HepG2 (cell line): ENCODE results near the gene ANK3. TPM values are rescaled to one million over a fixed set of nuclear protein-coding genes. Genes with fewer than 3 reads are reported as not detected.

Source experiments
- ATAC-seq: fragments of 200-7000 bp; cut with Tn5 transposase; 3 replicates; pipeline ENCODE4 v1.9.1; 2020; ENCODE audit warnings: mild to moderate bottlenecking, moderate library complexity
- BruUV-seq: library from RNA; stranded (reverse); fragments of 400-500 nt; replicated peaks from 2 replicates; lab custom pipeline; 2021; lab: Mats Ljungman, UMichigan
- CTCF ChIA-PET: fragments of 300-600 bp; formaldehyde crosslinking; extraction: SDS; loops from one replicate; lab custom pipeline; 2021; ENCODE audit warnings: low total read pairs, inconsistent platforms, low intra/inter-chr PET ratio; lab: Yijun Ruan, JAX
- POLR2A ChIA-PET: fragments of 350-600 bp; sonication (Branson Sonifier 250); formaldehyde crosslinking; loops from one replicate; lab custom pipeline; 2020; ENCODE audit warnings: antibody characterized with exemption, inconsistent platforms; lab: Yijun Ruan, JAX
- DNase-seq: peaks from one replicate; pipeline ENCODE4 v3.0.0-alpha.2; 2015; ENCODE audit warnings: low spot score
- FAIRE-seq: peaks from 3 replicates; lab custom pipeline; 2011; peaks lifted over from hg19 to GRCh38; lab: Jason Lieb, UNC
- H2AFZ ChIP-seq: one replicate; pipeline ENCODE4 v1.6.1; 2011; ENCODE audit warnings: low read length, inconsistent platforms
- H3K27ac ChIP-seq: fragments of 300-600 bp; 3 replicates; pipeline ENCODE4 v1.8.0; 2011; ENCODE audit warnings: mixed run types, mild to moderate bottlenecking, mixed read lengths, low read length, inconsistent platforms; ENCODE audit not compliant: insufficient read depth; ENCODE audit errors: extremely low read length
- H3K27me3 ChIP-seq, 2 experiments: fragments of 200-600 bp in 1 of 2; 2 replicates in 1 of 2; 3 replicates in 1 of 2; pipeline versions ENCODE4 v1.6.0 to v1.8.0; 2011; ENCODE audit warnings: low read length in 2 of 2, mild to moderate bottlenecking in 2 of 2, moderate library complexity in 2 of 2, inconsistent platforms in 1 of 2; ENCODE audit not compliant: insufficient read depth in 2 of 2, control insufficient read depth in 1 of 2
- H3K36me3 ChIP-seq, 2 experiments: fragments of 200-600 bp in 1 of 2; replicated peaks in 1 of 2; 2 replicates in 1 of 2; 3 replicates in 1 of 2; pipeline versions ENCODE4 v1.5.1 to v1.8.0; 2011; ENCODE audit warnings: low read length in 2 of 2, inconsistent platforms in 1 of 2; ENCODE audit not compliant: insufficient read depth in 2 of 2, control insufficient read depth in 1 of 2
- H3K4me1 ChIP-seq: 2 replicates; pipeline ENCODE4 v1.5.1; 2012; ENCODE audit warnings: low read length, inconsistent platforms; ENCODE audit not compliant: insufficient read depth
- H3K4me2 ChIP-seq: 2 replicates; pipeline ENCODE4 v1.6.0; 2011; ENCODE audit warnings: low read depth, low read length, inconsistent platforms
- H3K4me3 ChIP-seq, 3 experiments: fragments of 200-600 bp in 1 of 3; sonication (generic), shearing (Covaris generic) in 1 of 3; replicated peaks in 1 of 3; 2 replicates each; pipeline ENCODE4 v1.5.1; 2011 to 2016; ENCODE audit warnings: low read length in 3 of 3, inconsistent platforms in 2 of 3, low read depth in 2 of 3, mild to moderate bottlenecking in 2 of 3, control low read depth in 1 of 3, mixed read lengths in 1 of 3; ENCODE audit not compliant: insufficient read depth in 1 of 3
- H3K79me2 ChIP-seq: one replicate; pipeline ENCODE4 v1.6.1; 2011; ENCODE audit warnings: low read length, inconsistent platforms; ENCODE audit not compliant: insufficient read depth
- H3K9ac ChIP-seq: 2 replicates; pipeline ENCODE4 v1.6.0; 2011; ENCODE audit warnings: mild to moderate bottlenecking, low read depth, low read length, inconsistent platforms; ENCODE audit not compliant: insufficient read depth
- H3K9me3 ChIP-seq: 2 replicates; pipeline ENCODE4 v1.5.1; 2012; ENCODE audit warnings: mild to moderate bottlenecking, low read length
- H4K20me1 ChIP-seq: 2 replicates; pipeline ENCODE4 v1.6.0; 2011; ENCODE audit warnings: inconsistent platforms, mild to moderate bottlenecking, low read length, moderate library complexity; ENCODE audit not compliant: insufficient read depth
- ARHGAP35 ChIP-seq: sonication (generic); formaldehyde crosslinking; IDR thresholded peaks from 2 replicates; pipeline ENCODE4 v1.9.0; 2022; ENCODE audit warnings: mild to moderate bottlenecking, inconsistent platforms, moderate library complexity, missing genetic modification reagents, borderline replicate concordance
- HNRNPK ChIP-seq: fragments of 200-400 bp; formaldehyde crosslinking; IDR thresholded peaks from 2 replicates; pipeline ENCODE4 v1.6.1; 2018; ENCODE audit warnings: low read length, low read depth, moderate library complexity, mild to moderate bottlenecking; ENCODE audit not compliant: poor library complexity, severe bottlenecking
- IRX3 ChIP-seq: sonication (generic); formaldehyde crosslinking; IDR thresholded peaks from 2 replicates; pipeline ENCODE4 v1.8.1; 2023; ENCODE audit warnings: mild to moderate bottlenecking, low read depth, missing genetic modification reagents, borderline replicate concordance
- PTBP1 ChIP-seq: fragments of 200-400 bp; formaldehyde crosslinking; IDR thresholded peaks from 2 replicates; pipeline ENCODE4 v1.6.1; 2018; ENCODE audit warnings: low read length, low read depth; ENCODE audit not compliant: poor library complexity, severe bottlenecking
- SUZ12 ChIP-seq: fragments of 150-350 bp; IDR thresholded peaks from 2 replicates; pipeline ENCODE4 v1.6.1; 2014; ENCODE audit warnings: low read depth, low read length
- SYNCRIP ChIP-seq: fragments of 200-400 bp; formaldehyde crosslinking; IDR thresholded peaks from 2 replicates; pipeline ENCODE4 v1.6.1; 2018; ENCODE audit warnings: mild to moderate bottlenecking, low read depth, low read length; ENCODE audit not compliant: insufficient read depth
- TOE1 ChIP-seq: sonication (generic); formaldehyde crosslinking; IDR thresholded peaks from 2 replicates; pipeline ENCODE4 v1.4.0; 2020; ENCODE audit warnings: mild to moderate bottlenecking, missing genetic modification reagents
- ZFP36 ChIP-seq: fragments of 150-350 bp; IDR thresholded peaks from 2 replicates; pipeline ENCODE4 v1.6.1; 2018; ENCODE audit warnings: borderline replicate concordance, low read length, low read depth; ENCODE audit not compliant: partially characterized antibody
- ZNF180 ChIP-seq: sonication (generic); formaldehyde crosslinking; IDR thresholded peaks from 2 replicates; pipeline ENCODE4 v1.4.0; 2020; ENCODE audit warnings: low read depth, missing genetic modification reagents, borderline replicate concordance
- WGBS: methylation state at CpG from one replicate; pipeline ENCODE4 v1.1.6; 2017; ENCODE audit warnings: low lambda C conversion rate; 5-methylcytosine and 5-hydroxymethylcytosine counted together
- in situ Hi-C: cut with HindIII; loops from 2 replicates; pipeline ENCODE4 v1.10.0; 2017; ENCODE audit warnings: low pct_unique_long_range_greater_than_20kb; ENCODE audit not compliant: extremely low pct_ligation_motif_present
- intact Hi-C: fragments of 100-400 bp; cut with micrococcal nuclease; formaldehyde crosslinking; loops from one replicate; pipeline ENCODE4 v1.10.0; 2022; ENCODE audit not compliant: unreplicated experiment
- polyA plus RNA-seq, 8 experiments: library from polyadenylated mRNA; depleted of rRNA in 3 of 8; stranded (reverse) in 7 of 8; unstranded in 1 of 8; fragments of >200 nt; fragmentation: Illumina TruSeq in 4 of 8; extraction: Trizol in 4 of 8; gene quantifications; 2 replicates each; pipeline versions ENCODE4 v1.2.1 to v1.2.3, GENCODE V29; 2011 to 2016; ENCODE audit warnings: low read depth in 4 of 8, missing spikeins in 1 of 8, mixed read lengths in 1 of 8; ENCODE audit not compliant: insufficient read depth in 1 of 8
- total RNA-seq, 5 experiments: library from RNA; depleted of rRNA; stranded (reverse); fragments of >200 nt; fragmentation: Illumina TruSeq; extraction: Trizol; gene quantifications; 2 replicates each; pipeline ENCODE4 v1.2.3, GENCODE V29; 2016; ENCODE audit warnings: low read depth in 1 of 5
- TF ChIP-seq, protein P1 (sequence below): sonication (generic); formaldehyde crosslinking; conservative IDR thresholded peaks from 2 replicates; pipeline ENCODE4 v1.4.0; 2020; ENCODE audit warnings: missing genetic modification reagents

ANK3 gene
- total and polyA plus RNA-seq, 2 of the 13 experiments (the other 11 are each of a cell fraction or from before 2014, with no cell fraction given): not detected

DNA sequence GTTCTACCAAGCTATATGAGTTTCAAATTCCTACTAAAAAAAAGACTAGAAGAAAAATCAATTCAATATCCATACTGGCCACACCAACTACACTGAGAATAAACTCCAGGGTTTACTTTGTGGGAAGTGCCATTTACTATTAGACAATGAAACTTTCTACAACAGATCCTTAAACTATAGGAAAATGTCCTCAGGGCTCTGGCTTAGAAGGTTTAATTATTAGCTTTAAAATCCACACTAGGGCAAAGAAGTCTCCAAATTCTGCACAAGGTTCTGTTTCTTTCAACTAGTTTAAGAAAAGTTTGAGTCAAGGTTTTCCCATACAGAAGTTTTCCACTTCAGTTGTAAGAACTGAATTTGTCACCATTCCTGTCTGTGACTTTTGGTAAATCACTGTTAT, 251.6 kb downstream of the ANK3 start:
- Histone ChIP-seq H3K36me3 (no peaks in the 10 kb centered on the region), H3K79me2 (no peaks in the 10 kb centered on the region), H3K27ac (no peak overlapping the region), H3K9ac (no peak overlapping the region), H3K9me3 (no peaks in the 10 kb centered on the region), H3K4me1 (0 out of 2 replicates have a peak, but pooled peaks cover 8% of the 10 kb centered on the region), H3K4me2 (no peak overlapping the region), H3K4me3 (no peak overlapping the region), H2AFZ (no peak overlapping the region), H3K27me3 (no peaks in the 10 kb centered on the region; a peak in 1 of 5 replicates), H4K20me1 (no peaks in the 10 kb centered on the region)
- ChIA-PET POLR2A (no interaction called here), CTCF (no interaction called here)
- FAIRE-seq: no peak
- BruUV-seq: no TSS peak
- no peak for TF ChIP-seq SUZ12
- intact Hi-C loops: no loop called here
- no peak for DNase-seq
- in situ Hi-C loops: no loop called here
- no peak for ATAC-seq

DNA sequence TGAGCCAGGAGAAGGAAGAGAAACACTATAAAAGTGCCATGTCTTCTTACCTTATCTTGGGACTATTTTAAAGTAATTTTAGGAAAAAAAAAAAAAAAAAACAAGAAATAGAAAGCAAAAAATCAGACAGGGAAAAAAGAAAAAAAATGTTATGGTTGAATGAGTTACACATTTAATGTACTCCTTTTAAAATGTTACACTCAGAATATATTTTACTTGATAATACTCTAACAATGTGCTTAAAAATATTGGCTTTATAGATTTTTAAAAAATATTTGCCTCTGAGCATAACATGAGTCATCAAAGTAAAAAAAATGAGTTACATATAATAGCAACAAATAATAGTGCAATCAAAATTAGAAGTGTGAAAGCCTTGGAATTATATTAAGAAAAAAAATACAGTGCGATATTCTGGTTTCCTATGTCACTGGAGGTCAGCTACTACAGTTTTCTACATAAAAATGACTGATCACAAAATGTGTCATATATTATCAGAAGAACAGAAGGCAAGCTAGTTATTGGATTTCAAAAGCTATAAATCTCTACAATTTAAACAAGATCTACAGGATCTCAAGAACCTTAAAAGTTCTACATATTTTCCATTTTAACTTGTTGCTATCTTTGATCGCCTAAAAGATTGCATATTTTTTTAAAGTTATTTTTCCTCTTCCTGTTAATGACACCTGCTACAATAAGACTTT, 252.2 kb downstream of the ANK3 start:
- H3K4me1 ChIP-seq: 0 out of 2 replicates have a peak, but pooled peaks cover 8% of the 10 kb centered on the region
- H4K20me1 ChIP-seq: no peaks in the 10 kb centered on the region
- DNase-seq (no peak), FAIRE-seq (no peak), ATAC-seq (no peak)
- no peak overlapping the region for H3K9ac ChIP-seq
- H3K9me3 ChIP-seq: no peaks in the 10 kb centered on the region
- ChIA-PET POLR2A (no interaction called here), CTCF (no interaction called here)
- intact Hi-C loops: no loop called here
- H3K4me2 ChIP-seq: no peak overlapping the region
- H3K27me3 ChIP-seq: no peaks in the 10 kb centered on the region; a peak in 1 of 5 replicates
- no peak overlapping the region for H3K27ac ChIP-seq
- no peaks in the 10 kb centered on the region for H3K36me3 ChIP-seq
- no TSS peak for BruUV-seq
- TF ChIP-seq SYNCRIP (no peak), ZNF180 (no peak), ZFP36 (no peak), TOE1 (CRISPR knock-in tag) (no peak), PTBP1 (no peak), HNRNPK (no peak), ARHGAP35 (CRISPR knock-in tag) (no peak), IRX3 (no peak)
- TF ChIP-seq, protein P1, sequence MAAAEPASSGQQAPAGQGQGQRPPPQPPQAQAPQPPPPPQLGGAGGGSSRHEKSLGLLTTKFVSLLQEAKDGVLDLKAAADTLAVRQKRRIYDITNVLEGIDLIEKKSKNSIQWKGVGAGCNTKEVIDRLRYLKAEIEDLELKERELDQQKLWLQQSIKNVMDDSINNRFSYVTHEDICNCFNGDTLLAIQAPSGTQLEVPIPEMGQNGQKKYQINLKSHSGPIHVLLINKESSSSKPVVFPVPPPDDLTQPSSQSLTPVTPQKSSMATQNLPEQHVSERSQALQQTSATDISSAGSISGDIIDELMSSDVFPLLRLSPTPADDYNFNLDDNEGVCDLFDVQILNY: no peak
- 74% methylated on average over 2 of the region's 2 CpGs for WGBS
- H3K79me2 ChIP-seq: no peaks in the 10 kb centered on the region
- H3K4me3 ChIP-seq: no peak overlapping the region
- no peak overlapping the region for H2AFZ ChIP-seq
- in situ Hi-C loops: no loop called here
